ENCODE results near the gene VPS13C. TPM values are rescaled to one million over a fixed set of nuclear protein-coding genes. Genes with fewer than 3 reads are reported as not detected.

VPS13C gene
- total and polyA plus RNA-seq, 10 donors: 32.9 to 194 (median 147) TPM

DNA sequence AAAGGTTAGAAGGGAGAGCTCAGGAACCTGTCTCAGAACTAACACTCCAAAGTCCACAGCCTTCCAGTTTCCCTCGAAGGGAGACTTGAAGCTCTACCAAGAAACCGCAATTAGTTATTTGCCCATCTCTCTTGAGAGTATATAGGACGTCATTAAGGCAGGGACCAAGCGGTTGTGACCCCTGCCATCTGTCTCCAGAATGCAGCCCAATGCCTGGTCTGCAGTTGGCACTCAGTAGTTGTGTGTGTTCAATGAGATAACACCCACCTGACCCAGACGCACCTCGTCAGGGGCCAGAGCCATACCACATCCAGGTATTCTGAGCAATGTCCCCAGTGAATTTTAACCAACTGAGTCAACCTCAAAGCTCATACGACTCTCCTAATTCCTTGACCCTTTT is 251.0 kb downstream of the VPS13C start:
- TF ChIP-seq CTCF (IDR thresholded peaks at IDR 0.05 in 8 of 11, conservative IDR thresholded peaks at IDR 0.05 in 3 of 11): no peak
- no peak for TF ChIP-seq POLR2AphosphoS5 (IDR thresholded peaks at IDR 0.05)
- TF ChIP-seq POLR2A (IDR thresholded peaks at IDR 0.05): no peak
- no peak for DNase-seq
- peaks cover 0 to 8% (median 0%) of the 10 kb centered on the region in 7 donors for H3K27me3 ChIP-seq (replicated peaks in 1 of 7)
- intact Hi-C loops (cut with DNase I; ENCODE audit: low total_unique reads): no loop called here
- H3K4me1 ChIP-seq: peaks cover 0 to 4% (median 0%) of the 10 kb centered on the region in 6 donors
- H3K9me3 ChIP-seq: no peaks in the 10 kb centered on the region
- no peak overlapping the region for H3K27ac ChIP-seq
- no peak overlapping the region for H3K4me3 ChIP-seq
- WGBS, 5 donors: 88 to 93% (median 92%) methylated on average over 7 of the region's 7 CpGs
- H3K36me3 ChIP-seq: no peaks in the 10 kb centered on the region

- peaks cover 0 to 4% (median 0%) of the 10 kb centered on the region in 6 donors for H3K4me1 ChIP-seq
- H3K27ac ChIP-seq: no peak overlapping the region
- H3K9me3 ChIP-seq: no peaks in the 10 kb centered on the region
- H3K36me3 ChIP-seq: no peaks in the 10 kb centered on the region
- TF ChIP-seq POLR2A (IDR thresholded peaks at IDR 0.05) (no peak), POLR2AphosphoS5 (IDR thresholded peaks at IDR 0.05) (no peak), CTCF (IDR thresholded peaks at IDR 0.05 in 8 of 11, conservative IDR thresholded peaks at IDR 0.05 in 3 of 11) (no peak)
- peaks cover 0 to 8% (median 0%) of the 10 kb centered on the region in 7 donors for H3K27me3 ChIP-seq (replicated peaks in 1 of 7)
- intact Hi-C loops (cut with DNase I; ENCODE audit: low total_unique reads): no loop called here
- DNase-seq: no peak
- WGBS, 5 donors: 90 to 93% (median 92%) methylated on average over 14 of the region's 14 CpGs
- H3K4me3 ChIP-seq: no peak overlapping the region
These were observed 252.8 kb downstream of the VPS13C start for GRCh38 chr15:61807281-61807929.

Other genes starting within 250 kb of the VPS13C start
- gene C2CD4A, start 6.5 kb upstream of the VPS13C start, total RNA-seq: not detected
- under 1 TPM; 0.04 to 0.08 (median 0.06) TPM for gene C2CD4A, start 6.5 kb upstream of the VPS13C start, polyA plus RNA-seq
- 1 to 10 TPM in 2 of 7 donors, under 1 TPM in 3, not detected in 2; 0.30 to 2.3 (median 0.89) TPM for gene C2CD4B, start 104.8 kb upstream of the VPS13C start, total RNA-seq
- 1 to 10 TPM in 1 of 3 donors, under 1 TPM in 2; 0.26 to 1.1 (median 0.33) TPM for gene C2CD4B, start 104.8 kb upstream of the VPS13C start, polyA plus RNA-seq

Measured in spleen (tissue), 11 donors.